Nephron (organoid): ENCODE measurements around the gene CELF2.

ENCODE experiments used
- H3K27ac Mint-ChIP-seq, 3 experiments: 2 replicates each; pipeline ENCODE4 v1.8.0; 2020; ENCODE audit warnings: mixed read lengths in 3 of 3, mild to moderate bottlenecking in 2 of 3, moderate library complexity in 1 of 3
- H3K27me3 Mint-ChIP-seq: 2 replicates; pipeline ENCODE4 v1.8.0; 2021; ENCODE audit warnings: low read depth, mild to moderate bottlenecking, moderate library complexity, mixed read lengths
- H3K36me3 Mint-ChIP-seq: 2 replicates; pipeline ENCODE4 v1.8.0; 2020; ENCODE audit warnings: low read depth, mixed read lengths
- H3K4me1 Mint-ChIP-seq: 2 replicates; pipeline ENCODE4 v1.8.0; 2020; ENCODE audit warnings: mixed read lengths
- H3K4me3 Mint-ChIP-seq, 3 experiments: 2 replicates each; pipeline ENCODE4 v1.8.0; 2020; ENCODE audit warnings: mild to moderate bottlenecking in 3 of 3, mixed read lengths in 3 of 3, moderate library complexity in 2 of 3
- H3K9me3 Mint-ChIP-seq: 2 replicates; pipeline ENCODE4 v1.8.0; 2020; ENCODE audit warnings: mixed read lengths
- TF ChIP-seq, protein P1 (sequence below), 3 experiments: fragments of 200-600 bp; sonication (generic); IDR thresholded peaks; one replicate each; pipeline ENCODE4 v1.5.0; 2021; ENCODE audit warnings: antibody characterized with exemption in 3 of 3; ENCODE audit not compliant: unreplicated experiment in 3 of 3

The CELF2 gene

DNA sequence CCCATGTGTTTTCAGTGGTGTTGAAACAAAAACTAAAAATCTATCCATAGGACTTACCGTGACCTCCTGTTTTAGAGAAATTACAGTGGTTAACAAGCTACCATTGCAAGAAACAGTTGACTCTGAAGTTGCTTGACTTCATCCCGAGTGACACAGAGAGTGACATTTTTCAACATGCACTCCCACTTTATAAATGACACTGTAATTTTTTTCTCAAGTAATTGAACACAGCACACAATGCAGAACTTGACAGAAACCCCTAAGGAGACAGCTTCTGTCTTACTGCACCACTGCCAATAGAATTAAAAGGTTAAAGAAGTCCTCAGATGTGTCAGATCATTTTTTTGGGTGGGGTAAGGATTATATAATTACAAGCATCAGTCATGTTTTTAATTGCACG is 246.1 kb downstream of the CELF2 start:
- H3K4me1 Mint-ChIP-seq, result peaks cover 30% of the 10 kb centered on the region
- no peak overlapping the region for H3K27ac Mint-ChIP-seq
- TF ChIP-seq, protein P1, sequence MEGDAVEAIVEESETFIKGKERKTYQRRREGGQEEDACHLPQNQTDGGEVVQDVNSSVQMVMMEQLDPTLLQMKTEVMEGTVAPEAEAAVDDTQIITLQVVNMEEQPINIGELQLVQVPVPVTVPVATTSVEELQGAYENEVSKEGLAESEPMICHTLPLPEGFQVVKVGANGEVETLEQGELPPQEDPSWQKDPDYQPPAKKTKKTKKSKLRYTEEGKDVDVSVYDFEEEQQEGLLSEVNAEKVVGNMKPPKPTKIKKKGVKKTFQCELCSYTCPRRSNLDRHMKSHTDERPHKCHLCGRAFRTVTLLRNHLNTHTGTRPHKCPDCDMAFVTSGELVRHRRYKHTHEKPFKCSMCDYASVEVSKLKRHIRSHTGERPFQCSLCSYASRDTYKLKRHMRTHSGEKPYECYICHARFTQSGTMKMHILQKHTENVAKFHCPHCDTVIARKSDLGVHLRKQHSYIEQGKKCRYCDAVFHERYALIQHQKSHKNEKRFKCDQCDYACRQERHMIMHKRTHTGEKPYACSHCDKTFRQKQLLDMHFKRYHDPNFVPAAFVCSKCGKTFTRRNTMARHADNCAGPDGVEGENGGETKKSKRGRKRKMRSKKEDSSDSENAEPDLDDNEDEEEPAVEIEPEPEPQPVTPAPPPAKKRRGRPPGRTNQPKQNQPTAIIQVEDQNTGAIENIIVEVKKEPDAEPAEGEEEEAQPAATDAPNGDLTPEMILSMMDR (IDR thresholded peaks at IDR 0.05; ENCODE audit: unreplicated experiment in 3 of 3), result no peak
- peaks cover 22% of the 10 kb centered on the region for H3K27me3 Mint-ChIP-seq
- H3K36me3 Mint-ChIP-seq, result peaks cover 9% of the 10 kb centered on the region
- H3K9me3 Mint-ChIP-seq, result no peaks in the 10 kb centered on the region
- H3K4me3 Mint-ChIP-seq, result no peak overlapping the region

DNA sequence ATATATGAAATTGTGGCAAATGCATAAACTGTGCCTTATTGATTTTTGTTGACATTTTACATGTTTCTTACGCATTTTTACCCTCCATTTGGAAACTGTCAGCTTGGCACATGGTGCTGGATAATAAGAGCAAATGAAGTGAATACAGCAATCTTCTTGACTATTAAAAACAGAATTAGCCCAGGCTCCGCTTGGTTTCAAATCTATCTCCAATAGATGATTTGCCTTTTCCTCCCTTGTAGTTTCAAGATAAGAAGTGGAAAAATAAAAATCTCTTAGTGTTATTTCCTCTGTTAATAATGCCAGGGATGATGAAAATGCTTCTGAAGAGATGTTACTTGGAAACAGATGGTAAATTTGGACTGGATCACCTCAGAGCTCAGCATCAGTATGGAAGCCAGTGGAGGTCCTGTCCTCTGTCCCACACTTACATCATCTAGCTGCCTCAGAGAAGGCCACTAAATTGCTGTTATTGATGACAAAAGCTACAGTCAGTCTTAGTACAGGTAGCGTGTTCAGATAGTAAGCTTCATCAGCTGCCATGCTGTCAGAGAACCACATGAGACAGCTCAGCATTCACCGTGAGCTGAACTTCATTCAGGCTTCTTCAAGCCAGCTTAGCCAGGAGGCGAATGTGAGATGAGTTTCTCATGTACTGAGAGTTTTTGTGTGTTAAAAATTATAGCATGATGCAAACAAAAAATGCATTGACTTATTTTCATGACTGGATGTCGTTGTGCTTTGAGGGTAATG is 246.8 kb downstream of the CELF2 start:
- peak overlapping the region in 1 of 3 experiments; percentile 57 for H3K27ac Mint-ChIP-seq
- peaks cover 36% of the 10 kb centered on the region for H3K4me1 Mint-ChIP-seq
- no peaks in the 10 kb centered on the region for H3K9me3 Mint-ChIP-seq
- no peak overlapping the region for H3K4me3 Mint-ChIP-seq
- H3K27me3 Mint-ChIP-seq, result peaks cover 21% of the 10 kb centered on the region
- TF ChIP-seq, protein P1 (IDR thresholded peaks at IDR 0.05; ENCODE audit: unreplicated experiment in 3 of 3), result no peak
- peaks cover 4% of the 10 kb centered on the region for H3K36me3 Mint-ChIP-seq

DNA sequence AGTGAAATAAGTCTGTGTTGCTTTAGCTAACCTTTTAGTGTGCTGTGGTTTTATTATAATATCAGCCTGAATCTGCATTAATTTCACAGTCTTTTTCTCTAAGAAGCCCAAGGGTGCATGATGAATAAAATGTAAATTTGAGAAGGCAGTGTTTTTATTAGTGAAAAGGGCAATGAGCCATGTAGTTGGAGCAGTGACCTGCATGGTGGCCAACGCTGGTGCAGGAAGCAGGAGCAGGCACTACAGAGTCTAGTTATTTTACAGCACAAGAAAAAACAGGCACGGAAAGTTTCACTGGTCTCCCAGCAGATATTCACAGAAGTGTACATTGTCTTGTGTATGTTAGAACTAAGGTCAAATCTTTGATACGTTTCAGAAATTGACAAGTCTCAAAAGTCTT is 247.8 kb downstream of the CELF2 start:
- H3K4me1 Mint-ChIP-seq, result peaks cover 39% of the 10 kb centered on the region
- peaks cover 20% of the 10 kb centered on the region for H3K27me3 Mint-ChIP-seq
- TF ChIP-seq, protein P1 (IDR thresholded peaks at IDR 0.05; ENCODE audit: unreplicated experiment in 3 of 3), result no peak
- H3K4me3 Mint-ChIP-seq, result no peak overlapping the region
- H3K9me3 Mint-ChIP-seq, result no peaks in the 10 kb centered on the region
- H3K27ac Mint-ChIP-seq, result peak overlapping the region in 2 of 3 experiments; percentile 57 to 83
- H3K36me3 Mint-ChIP-seq, result no peaks in the 10 kb centered on the region

DNA sequence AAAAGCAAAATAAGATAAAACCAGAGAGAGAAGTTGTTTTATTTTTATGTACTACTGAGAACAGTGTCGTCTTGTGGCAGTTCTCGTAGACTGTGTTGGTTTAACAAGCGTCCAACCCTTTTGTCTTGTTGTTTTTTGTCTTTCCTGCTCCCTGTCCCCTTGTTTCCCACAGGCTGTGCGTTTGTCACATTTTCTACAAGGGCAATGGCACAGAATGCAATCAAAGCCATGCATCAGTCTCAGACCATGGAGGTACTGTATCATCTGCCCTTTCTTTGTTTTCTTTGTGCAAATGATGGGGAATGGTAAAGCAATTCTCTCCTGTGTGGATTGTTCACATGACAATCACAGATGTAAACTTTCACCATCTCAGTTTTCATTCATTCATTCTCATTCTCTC is 248.8 kb downstream of the CELF2 start:
- Mint-ChIP-seq H3K4me3 (no peak overlapping the region), H3K27ac (peak overlapping the region in 1 of 3 experiments; percentile 4), H3K27me3 (peaks cover 25% of the 10 kb centered on the region), H3K36me3 (no peaks in the 10 kb centered on the region), H3K9me3 (no peaks in the 10 kb centered on the region), H3K4me1 (peaks cover 45% of the 10 kb centered on the region)
- TF ChIP-seq, protein P1 (IDR thresholded peaks at IDR 0.05; ENCODE audit: unreplicated experiment in 3 of 3), result no peak

DNA sequence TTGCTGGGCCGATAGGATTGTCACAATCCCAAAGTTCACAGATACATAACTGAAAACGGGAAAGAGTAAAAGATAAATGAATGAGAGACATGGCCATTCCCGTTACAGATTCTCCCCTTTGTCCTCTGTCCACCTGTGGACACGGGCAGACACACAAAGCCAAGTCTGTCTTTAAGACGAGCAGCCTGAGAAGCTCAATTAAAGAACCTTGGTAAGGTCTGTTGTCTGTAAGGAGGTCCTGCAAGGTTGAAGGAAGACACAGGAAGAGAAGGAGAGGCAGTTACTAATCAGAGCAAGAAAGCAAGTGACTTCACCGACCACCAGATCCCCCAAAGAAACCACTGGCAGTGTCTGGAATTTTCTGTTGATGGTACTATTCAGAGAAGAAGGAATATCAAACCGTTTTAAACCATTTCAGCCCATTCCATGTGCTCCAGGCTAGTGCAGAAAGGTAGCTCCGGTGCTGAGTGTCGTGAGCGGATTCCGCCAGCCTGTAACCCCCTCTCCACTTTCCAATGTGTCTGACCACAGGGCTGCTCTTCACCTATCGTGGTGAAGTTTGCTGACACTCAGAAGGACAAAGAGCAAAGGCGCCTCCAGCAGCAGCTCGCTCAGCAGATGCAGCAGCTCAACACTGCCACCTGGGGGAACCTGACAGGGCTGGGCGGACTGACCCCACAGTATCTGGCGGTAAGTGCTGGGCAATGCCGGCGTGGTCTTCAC is 252.6 kb downstream of the CELF2 start:
- H3K4me1 Mint-ChIP-seq, result peaks cover 40% of the 10 kb centered on the region
- peaks cover 33% of the 10 kb centered on the region for H3K27me3 Mint-ChIP-seq
- TF ChIP-seq, protein P1 (IDR thresholded peaks at IDR 0.05; ENCODE audit: unreplicated experiment in 3 of 3), result peak; percentile 95 to 97 (median 97)
- no peaks in the 10 kb centered on the region for H3K36me3 Mint-ChIP-seq
- peak overlapping the region; percentile 3 to 26 (median 5) for H3K27ac Mint-ChIP-seq
- H3K4me3 Mint-ChIP-seq, result no peak overlapping the region
- no peaks in the 10 kb centered on the region for H3K9me3 Mint-ChIP-seq
